Head of caudate nucleus (tissue), 42 donors: ENCODE results near the gene SETD1A.

Experiments used
- DNase-seq, 42 donors: peaks; one replicate each; pipeline versions ENCODE4 v3.0.0 to v3.0.0-alpha.2; 2020 to 2021; ENCODE audit warnings: mixed read lengths in 7 of 42
- intact Hi-C: fragments of 100-400 bp; cut with DNase I; formaldehyde crosslinking; loops from one replicate; pipeline ENCODE4 v1.15.0; 2022

Gene SETD1A

GRCh38 chr16:30957456-30958174 is at the start of gene SETD1A:
SETD1A (plus strand) TSS chr16:30957754; CDS start chr16:30958732, 978 bp downstream.
- DNase-seq, result peak; percentile 93 to 100 (median 97)
- intact Hi-C loops, result no loop called here

DNA sequence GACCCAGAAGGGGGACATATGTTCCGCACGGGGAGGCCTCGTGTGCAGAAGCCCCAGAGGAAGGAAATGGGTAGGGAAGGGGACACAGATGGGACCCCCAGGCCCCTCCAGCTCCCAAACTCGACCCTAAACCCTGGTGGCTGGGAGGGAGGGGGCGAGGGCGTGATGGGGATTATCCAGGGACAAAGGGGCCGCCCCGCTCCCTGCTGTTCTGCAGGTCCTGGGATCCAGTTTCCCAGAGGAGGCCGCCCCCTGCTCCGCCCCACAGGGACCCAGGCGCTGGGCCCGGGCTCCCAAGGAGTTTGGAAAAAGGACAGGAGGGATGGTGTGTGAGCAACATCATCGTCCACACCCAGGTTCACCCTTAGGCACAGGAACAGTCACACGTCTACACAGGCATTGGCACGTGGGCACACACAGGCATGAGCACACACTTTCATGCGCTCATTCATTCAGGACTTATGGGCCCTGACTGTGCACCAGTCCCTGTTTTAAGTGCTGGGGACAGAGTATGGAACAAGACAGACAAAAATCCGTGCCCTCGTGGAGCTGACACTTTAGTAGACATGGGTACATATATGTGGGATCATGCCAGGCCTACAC is 47.0 kb upstream of the SETD1A start:
- intact Hi-C loops, result loop anchor here (10.0 kb wide), 1 partner anchor 66 kb away; no protein-coding TSS in a partner anchor
- DNase-seq, result no peak

GRCh38 chr16:30912794-30913412 is 44.7 kb upstream of the SETD1A start:
- no peak for DNase-seq
- intact Hi-C loops, result loop anchor here (10.0 kb wide), 1 partner anchor 68 kb away; no protein-coding TSS in a partner anchor

DNA sequence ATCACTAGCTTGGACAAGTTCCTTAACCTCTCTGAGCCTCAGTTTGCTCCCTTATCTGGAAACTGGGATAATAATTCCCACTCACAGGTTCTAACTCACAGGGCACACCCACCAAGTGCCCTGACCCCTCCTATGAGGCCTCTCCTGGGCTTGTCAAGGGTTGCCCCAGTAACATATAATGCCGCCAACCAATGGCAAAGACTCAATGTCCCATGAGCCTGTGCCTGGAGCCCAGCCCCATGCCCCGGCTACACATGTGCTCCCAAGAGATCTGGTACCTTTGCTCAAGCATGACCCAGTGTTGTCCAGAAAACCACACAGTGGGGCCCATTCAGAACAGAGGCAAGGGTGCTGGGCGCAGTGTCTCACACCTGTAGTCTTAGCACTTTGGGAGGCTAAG is 42.7 kb upstream of the SETD1A start:
- intact Hi-C loops, result loop anchor here (10.0 kb wide), 1 partner anchor 70 kb away; no protein-coding TSS in a partner anchor
- no peak for DNase-seq

- intact Hi-C loops, result loop anchor here (10.0 kb wide), 1 partner anchor 74 kb away; no protein-coding TSS in a partner anchor
- no peak for DNase-seq
Observed at GRCh38 chr16:30918614-30919013, 38.9 kb upstream of the SETD1A start.

DNA sequence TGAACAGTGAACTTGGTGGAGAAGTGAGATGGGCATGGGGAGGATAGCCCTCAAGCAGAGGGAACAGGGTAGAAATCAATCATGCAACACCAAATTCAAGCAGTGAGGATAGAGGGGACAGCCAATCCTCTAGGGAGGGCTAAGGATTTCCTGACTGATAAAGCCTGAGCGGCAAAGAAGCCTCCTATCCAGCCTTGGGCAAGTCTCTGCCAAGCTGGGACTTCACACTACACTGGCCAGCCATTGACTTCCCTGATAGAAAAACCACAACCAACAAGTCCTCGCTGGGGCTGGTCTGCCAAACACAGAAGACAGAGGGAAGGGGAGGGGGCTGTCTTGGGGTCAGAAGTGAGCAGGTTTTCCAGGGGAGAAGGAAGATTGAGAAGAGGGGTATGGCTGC is 36.7 kb upstream of the SETD1A start:
- intact Hi-C loops, result loop anchor here (10.0 kb wide), 2 partner anchors 116 to 266 kb away; partner anchors contain the start of genes FBRS and PRR14
- no peak for DNase-seq

- intact Hi-C loops, result loop anchor here (10.0 kb wide), 2 partner anchors 117 to 267 kb away; partner anchors contain the start of genes FBRS and PRR14
- DNase-seq, result no peak
Observed at GRCh38 chr16:30921459-30921747, 36.2 kb upstream of the SETD1A start.

DNA sequence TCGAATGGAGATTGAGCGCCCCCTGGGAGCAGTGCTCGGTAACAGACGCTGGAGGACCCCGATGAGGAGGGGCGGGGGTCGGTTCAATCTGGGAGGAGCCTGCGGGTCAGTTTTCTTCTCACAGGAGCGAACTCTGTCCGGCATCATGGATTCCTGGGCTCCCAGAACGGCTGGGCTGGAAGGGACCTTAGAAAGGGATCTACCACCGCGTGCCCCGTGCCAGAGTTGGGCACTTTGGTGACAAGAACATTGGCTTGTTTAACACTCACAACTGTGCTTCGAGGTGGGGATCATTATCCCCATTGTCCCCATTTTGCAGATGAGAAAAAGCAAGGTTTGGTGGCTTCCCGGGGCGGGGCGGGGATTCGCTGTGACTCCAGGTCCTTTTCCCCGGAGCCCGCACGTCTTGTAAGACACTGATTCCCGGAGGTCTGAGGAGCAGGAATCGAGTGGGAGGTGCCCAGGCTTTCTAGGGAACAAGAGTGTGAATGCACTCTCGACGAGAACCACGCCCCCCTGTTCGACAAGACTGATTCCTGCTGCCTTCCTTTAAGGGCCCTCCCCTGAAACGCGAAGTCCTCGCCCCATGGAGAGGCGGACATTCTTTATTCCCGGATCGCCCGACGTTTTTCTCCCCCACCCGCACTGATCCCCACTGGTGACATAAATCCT is 35.7 kb upstream of the SETD1A start:
- intact Hi-C loops, result loop anchor here (2.0 to 10.0 kb wide), 3 partner anchors 27 to 267 kb away; partner anchors contain the start of genes BCL7C, FBRS and PRR14
- peak; percentile 75 to 95 (median 88) for DNase-seq

GRCh38 chr16:30922420-30922959 is 35.1 kb upstream of the SETD1A start:
- peak; percentile 99 to 100 (median 100) for DNase-seq
- intact Hi-C loops, result loop anchor here (2.0 to 10.0 kb wide), 3 partner anchors 28 to 268 kb away; partner anchors contain the start of genes BCL7C, FBRS and PRR14

DNA sequence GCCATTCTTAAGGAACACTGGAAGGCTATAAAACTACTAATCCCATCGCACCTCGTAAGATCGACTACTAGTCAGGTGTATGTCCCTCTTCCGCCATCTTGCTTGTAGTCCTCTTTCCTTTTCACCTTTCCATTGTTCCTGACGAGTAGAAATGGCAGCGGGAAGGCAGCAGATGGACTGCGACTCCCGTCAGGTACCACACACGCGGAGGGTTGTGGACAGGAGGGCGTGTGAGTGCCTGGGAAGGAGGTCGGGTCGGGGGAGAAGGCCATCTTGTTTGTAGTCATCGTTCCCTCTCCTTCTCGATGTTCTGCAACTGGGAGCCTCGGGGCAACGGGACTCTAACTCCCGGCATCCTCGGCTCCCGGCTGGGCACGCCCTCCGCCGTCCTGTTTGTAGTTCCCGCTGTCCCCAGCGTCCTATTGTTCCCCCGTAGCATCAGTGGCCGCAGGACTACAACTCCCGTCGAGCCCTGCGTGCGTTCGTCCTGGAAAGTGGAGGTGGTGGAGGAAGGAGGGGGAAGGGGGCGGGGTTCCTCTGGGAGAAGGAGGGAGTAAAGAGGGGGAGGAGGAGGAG is 34.5 kb upstream of the SETD1A start:
- intact Hi-C loops, result loop anchor here (2.0 to 10.0 kb wide), 3 partner anchors 28 to 268 kb away; partner anchors contain the start of genes BCL7C, FBRS and PRR14
- DNase-seq, result peak; percentile 98 to 100 (median 100)

GRCh38 chr16:30923554-30924075 is 33.9 kb upstream of the SETD1A start, which contains the start of gene FBXL19:
FBXL19 (plus strand) TSS chr16:30923572; CDS start chr16:30925755, 2,183 bp downstream.
- intact Hi-C loops, result loop anchor here (2.0 to 10.0 kb wide), 3 partner anchors 29 to 269 kb away; partner anchors contain the start of genes BCL7C, FBRS and PRR14

DNA sequence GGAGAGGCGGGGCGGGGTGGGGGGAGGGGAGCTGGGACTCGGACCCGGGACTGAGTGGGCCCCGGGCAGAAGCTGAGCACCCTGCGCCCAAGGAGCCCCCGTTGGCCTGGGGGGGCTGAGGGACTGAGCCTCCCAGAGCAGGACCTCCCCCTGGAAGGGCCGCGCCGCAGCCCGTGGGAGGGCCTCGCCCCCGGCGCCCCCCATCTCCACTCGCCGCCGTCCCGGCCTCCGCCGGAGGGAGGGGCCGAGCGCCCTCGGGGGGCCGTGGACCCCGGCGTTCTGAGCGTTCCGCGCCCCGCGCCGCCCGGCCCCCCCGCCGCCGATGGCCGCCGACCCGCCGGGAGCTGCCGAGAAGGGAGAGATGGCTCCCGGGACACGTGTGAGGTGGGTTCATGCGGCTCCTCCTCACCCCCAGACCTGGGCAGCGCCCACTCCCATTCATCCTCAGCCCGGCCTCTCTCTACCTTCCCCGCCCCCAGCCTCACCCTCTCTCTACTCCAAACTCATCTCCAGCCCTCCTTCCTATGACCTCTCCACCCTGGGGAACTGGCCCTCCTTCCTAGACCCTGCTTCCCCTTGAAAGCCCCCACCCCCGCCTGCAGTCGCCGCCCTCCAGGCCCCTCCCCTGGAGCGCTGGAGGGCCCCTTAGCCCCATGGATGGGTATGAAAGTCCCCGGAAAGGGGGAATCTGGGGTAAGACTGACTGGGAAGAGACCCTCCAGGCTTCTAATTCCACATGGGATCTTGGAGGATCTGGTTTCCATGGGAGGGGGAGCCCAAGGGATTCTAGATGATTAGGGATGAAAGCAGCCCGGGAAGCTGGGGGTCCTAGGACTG is 33.3 kb upstream of the SETD1A start:
- peak in 2 of 42 donors; percentile 18 to 42 for DNase-seq
- intact Hi-C loops, result loop anchor here (10.0 kb wide), 2 partner anchors 119 to 269 kb away; partner anchors contain the start of genes FBRS and PRR14

More at GRCh38 chr16:30923554-30924075, 33.9 kb upstream of the SETD1A start, which contains the start of gene FBXL19:
- peak in 1 of 42 donors; percentile 14 for DNase-seq

GRCh38 chr16:30924913-30925631 is 32.5 kb upstream of the SETD1A start:
- no peak for DNase-seq
- intact Hi-C loops, result loop anchor here (10.0 kb wide), 2 partner anchors 120 to 270 kb away; partner anchors contain the start of genes FBRS and PRR14

GRCh38 chr16:30925632-30925987 is 31.9 kb upstream of the SETD1A start:
- intact Hi-C loops, result loop anchor here (10.0 kb wide), 2 partner anchors 121 to 271 kb away; partner anchors contain the start of genes FBRS and PRR14
- DNase-seq, result no peak

GRCh38 chr16:30925995-30926811 is 31.4 kb upstream of the SETD1A start:
- intact Hi-C loops, result loop anchor here (10.0 kb wide), 2 partner anchors 121 to 271 kb away; partner anchors contain the start of genes FBRS and PRR14
- no peak for DNase-seq
